HCT116 (cell line): ENCODE data around the gene TBC1D16.

ENCODE experiments used
- CEBPB ChIP-seq: IDR thresholded peaks from 2 replicates; pipeline ENCODE4 v1.6.1; 2012; ENCODE audit warnings: low read depth
- CTCF ChIP-seq, 3 experiments: fragments of 200-600 bp in 1 of 3; sonication (generic) in 1 of 3; IDR thresholded peaks in 2 of 3; conservative IDR thresholded peaks in 1 of 3; 2 replicates each; pipeline ENCODE4 v1.5.1; 2012 to 2017; ENCODE audit warnings: low read depth in 2 of 3, low read length in 2 of 3, antibody characterized with exemption in 1 of 3, borderline replicate concordance in 1 of 3, control low read depth in 1 of 3, mild to moderate bottlenecking in 1 of 3, mixed read lengths in 1 of 3, mixed run types in 1 of 3, moderate library complexity in 1 of 3; ENCODE audit not compliant: insufficient read depth in 1 of 3
- EZH2phosphoT487 ChIP-seq: fragments of 200-600 bp; IDR thresholded peaks from 2 replicates; pipeline ENCODE4 v1.6.1; 2018; ENCODE audit warnings: antibody characterized with exemption, borderline replicate concordance
- JUND ChIP-seq: IDR thresholded peaks from 2 replicates; pipeline ENCODE4 v1.6.1; 2012
- POLR2A ChIP-seq: IDR thresholded peaks from 2 replicates; pipeline ENCODE4 v1.7.0; 2011; ENCODE audit warnings: borderline replicate concordance; ENCODE audit not compliant: insufficient read depth, insufficient read length; ENCODE audit errors: extremely low read depth
- SP1 ChIP-seq: IDR thresholded peaks from 2 replicates; pipeline ENCODE4 v1.6.1; 2012; ENCODE audit warnings: low read depth
- SRF ChIP-seq: IDR thresholded peaks from 2 replicates; pipeline ENCODE4 v1.6.1; 2012; ENCODE audit warnings: low read depth
- TCF7L2 ChIP-seq: IDR thresholded peaks from 2 replicates; pipeline ENCODE4 v1.7.0; 2011; ENCODE audit warnings: borderline replicate concordance, inconsistent platforms; ENCODE audit not compliant: insufficient read depth, insufficient read length; ENCODE audit errors: extremely low read depth

- TF ChIP-seq CTCF (IDR thresholded peaks at IDR 0.05 in 2 of 3, conservative IDR thresholded peaks at IDR 0.05 in 1 of 3; ENCODE audit: borderline replicate concordance in 1 of 3, insufficient read depth in 1 of 3, low read depth in 2 of 3, low read length in 2 of 3) (no peak), CEBPB (no peak), TCF7L2 (no peak), EZH2phosphoT487 (no peak), SP1 (no peak), SRF (no peak), POLR2A (no peak), JUND (no peak)
These were observed 146.6 kb downstream of the TBC1D16 start for GRCh38 chr17:79888811-79889634.
